HCT116 (cell line): ENCODE results near the gene ERRFI1. TPM values are rescaled to one million over a fixed set of nuclear protein-coding genes. Genes with fewer than 3 reads are reported as not detected.

Experiments used
- ATAC-seq: fragments of 200-7000 bp; cut with Tn5 transposase; 2 replicates; pipeline ENCODE4 v1.9.1; 2020; ENCODE audit warnings: mild to moderate bottlenecking, moderate library complexity
- BruUV-seq: library from RNA; stranded (reverse); fragments of 400-500 nt; replicated peaks from 2 replicates; lab custom pipeline; 2021; lab: Mats Ljungman, UMichigan
- CTCF ChIA-PET: fragments of 300-600 bp; sonication (Branson Sonifier 250); formaldehyde crosslinking; loops from one replicate; lab custom pipeline; 2021; ENCODE audit warnings: antibody characterized with exemption; lab: Charles Lee
- POLR2A ChIA-PET: fragments of 300-600, 350-600 bp; sonication (Branson Sonifier 250); formaldehyde crosslinking; loops from one replicate; lab custom pipeline; 2021; ENCODE audit warnings: antibody characterized with exemption; lab: Charles Lee
- RAD21 ChIA-PET, 2 experiments: fragments of 300-600 bp; sonication (Branson Sonifier 250); formaldehyde crosslinking; loops; one replicate each; lab custom pipeline; 2023; ENCODE audit warnings: low total read pairs in 2 of 2; ENCODE audit not compliant: uncharacterized antibody in 2 of 2, unreplicated experiment in 2 of 2, low non-redundant PET in 1 of 2; lab: Charles Lee
- DNase-seq: peaks from one replicate; pipeline ENCODE4 v3.0.0-alpha.2; 2010; ENCODE audit warnings: low read depth, low spot score
- H2AFZ ChIP-seq: fragments of 200-600 bp; shearing (Covaris generic), sonication (generic); 2 replicates; pipeline ENCODE4 v1.6.1; 2017; ENCODE audit warnings: low read depth, mixed run types, mixed read lengths, antibody characterized with exemption, low read length; ENCODE audit not compliant: poor library complexity, severe bottlenecking
- H3K27ac ChIP-seq: 2 replicates; pipeline ENCODE4 v1.5.1; 2012; ENCODE audit warnings: low read depth, low read length
- H3K27me3 ChIP-seq: fragments of 200-600 bp; sonication (generic); 2 replicates; pipeline ENCODE4 v1.6.1; 2016; ENCODE audit warnings: mixed run types, low read length, mixed read lengths; ENCODE audit not compliant: insufficient read depth
- H3K36me3 ChIP-seq, 2 experiments: fragments of 200-500 bp in 1 of 2; fragments of 200-600 bp in 1 of 2; sonication (Bioruptor generic) in 1 of 2; sonication (generic) in 1 of 2; 2 replicates each; pipeline versions ENCODE4 v1.5.1 to v1.6.1; 2014 to 2016; ENCODE audit warnings: low read length in 2 of 2, inconsistent platforms in 1 of 2, mixed read lengths in 1 of 2, mixed run types in 1 of 2; ENCODE audit not compliant: insufficient read depth in 2 of 2, control insufficient read depth in 1 of 2
- H3K4me1 ChIP-seq, 2 experiments: fragments of 200-600 bp in 1 of 2; sonication (generic) in 1 of 2; 2 replicates each; pipeline versions ENCODE4 v1.5.1 to v1.6.1; 2012 to 2017; ENCODE audit warnings: low read length in 2 of 2, inconsistent platforms in 1 of 2, mild to moderate bottlenecking in 1 of 2, mixed read lengths in 1 of 2, mixed run types in 1 of 2, moderate library complexity in 1 of 2; ENCODE audit not compliant: insufficient read depth in 2 of 2, control insufficient read depth in 1 of 2
- H3K4me2 ChIP-seq: fragments of 200-600 bp; sonication (generic); 2 replicates; pipeline ENCODE4 v1.6.1; 2017; ENCODE audit warnings: mixed run types, low read length, mixed read lengths
- H3K4me3 ChIP-seq, 2 experiments: fragments of 200-600 bp in 1 of 2; sonication (generic) in 1 of 2; replicated peaks in 1 of 2; 2 replicates each; pipeline ENCODE4 v1.5.1; 2011 to 2016; ENCODE audit warnings: low read length in 2 of 2, control low read depth in 1 of 2, low read depth in 1 of 2, mild to moderate bottlenecking in 1 of 2, mixed read lengths in 1 of 2, mixed run types in 1 of 2
- H3K79me2 ChIP-seq: fragments of 200-600 bp; sonication (generic); 2 replicates; pipeline ENCODE4 v1.6.1; 2017; ENCODE audit warnings: mild to moderate bottlenecking, mixed run types, low read length, moderate library complexity, mixed read lengths; ENCODE audit not compliant: insufficient read depth
- H3K9ac ChIP-seq: fragments of 200-600 bp; sonication (generic); 2 replicates; pipeline ENCODE4 v1.6.1; 2016; ENCODE audit warnings: low read length, mixed read lengths
- H3K9me2 ChIP-seq: fragments of 200-600 bp; sonication (generic), shearing (Covaris generic); 2 replicates; pipeline ENCODE4 v1.6.1; 2017; ENCODE audit warnings: mixed run types, mild to moderate bottlenecking, moderate library complexity; ENCODE audit not compliant: insufficient read depth
- H3K9me3 ChIP-seq, 2 experiments: fragments of 200-500 bp in 1 of 2; fragments of 200-600 bp in 1 of 2; sonication (Bioruptor generic) in 1 of 2; sonication (generic) in 1 of 2; 2 replicates each; pipeline ENCODE4 v1.6.1; 2014 to 2017; ENCODE audit warnings: low read length in 2 of 2, mixed read lengths in 2 of 2, inconsistent platforms in 1 of 2, low read depth in 1 of 2, mild to moderate bottlenecking in 1 of 2, mixed run types in 1 of 2, moderate library complexity in 1 of 2; ENCODE audit not compliant: control insufficient read depth in 1 of 2, insufficient read depth in 1 of 2
- H4K20me1 ChIP-seq: fragments of 200-600 bp; sonication (generic), shearing (Covaris generic); 2 replicates; pipeline ENCODE4 v1.6.1; 2017; ENCODE audit warnings: mixed run types, mild to moderate bottlenecking, moderate library complexity; ENCODE audit not compliant: insufficient read depth
- CBX3 ChIP-seq: IDR thresholded peaks from 2 replicates; pipeline ENCODE4 v1.6.1; 2012; ENCODE audit warnings: low read depth
- CEBPB ChIP-seq: IDR thresholded peaks from 2 replicates; pipeline ENCODE4 v1.6.1; 2012; ENCODE audit warnings: low read depth
- EGR1 ChIP-seq: IDR thresholded peaks from 2 replicates; pipeline ENCODE4 v1.6.1; 2012; ENCODE audit warnings: low read depth
- EZH2 ChIP-seq: fragments of 200-600 bp; sonication (generic); IDR thresholded peaks from 2 replicates; pipeline ENCODE4 v1.6.1; 2017; ENCODE audit warnings: antibody characterized with exemption, mixed run types
- EZH2phosphoT487 ChIP-seq: fragments of 200-600 bp; IDR thresholded peaks from 2 replicates; pipeline ENCODE4 v1.6.1; 2018; ENCODE audit warnings: antibody characterized with exemption, borderline replicate concordance
- FOSL1 ChIP-seq: IDR thresholded peaks from 2 replicates; pipeline ENCODE4 v1.6.1; 2012; ENCODE audit warnings: low read depth
- JUND ChIP-seq: IDR thresholded peaks from 2 replicates; pipeline ENCODE4 v1.6.1; 2012
- MAX ChIP-seq: IDR thresholded peaks from 2 replicates; pipeline ENCODE4 v1.6.1; 2012
- RAD21 ChIP-seq: IDR thresholded peaks from 2 replicates; pipeline ENCODE4 v1.6.1; 2012; ENCODE audit warnings: low read depth, mild to moderate bottlenecking
- SP1 ChIP-seq: IDR thresholded peaks from 2 replicates; pipeline ENCODE4 v1.6.1; 2012; ENCODE audit warnings: low read depth
- SRF ChIP-seq: IDR thresholded peaks from 2 replicates; pipeline ENCODE4 v1.6.1; 2012; ENCODE audit warnings: low read depth
- TCF7L2 ChIP-seq: IDR thresholded peaks from 2 replicates; pipeline ENCODE4 v1.7.0; 2011; ENCODE audit warnings: borderline replicate concordance, inconsistent platforms; ENCODE audit not compliant: insufficient read depth, insufficient read length; ENCODE audit errors: extremely low read depth
- intact Hi-C: fragments of 100-400 bp; cut with micrococcal nuclease; formaldehyde crosslinking; loops from 2 replicates; pipeline ENCODE4 v1.10.0; 2022
- total RNA-seq: library from RNA; stranded (reverse); gene quantifications from one replicate; pipeline ENCODE4 v1.2.1, GENCODE V29; 2021; ENCODE audit not compliant: unreplicated experiment
- TF ChIP-seq, protein P1 (sequence below), 3 experiments: fragments of 200-600 bp in 1 of 3; sonication (generic) in 1 of 3; IDR thresholded peaks in 2 of 3; conservative IDR thresholded peaks in 1 of 3; 2 replicates each; pipeline ENCODE4 v1.5.1; 2012 to 2017; ENCODE audit warnings: low read depth in 2 of 3, low read length in 2 of 3, antibody characterized with exemption in 1 of 3, borderline replicate concordance in 1 of 3, control low read depth in 1 of 3, mild to moderate bottlenecking in 1 of 3, mixed read lengths in 1 of 3, mixed run types in 1 of 3, moderate library complexity in 1 of 3; ENCODE audit not compliant: insufficient read depth in 1 of 3

ERRFI1 gene
- total RNA-seq, 1 experiment from 2014 or later: 777 TPM

- H3K4me1 ChIP-seq: peaks cover 76 to 85% of the 10 kb centered on the region in 2 experiments
- no peaks in the 10 kb centered on the region for H3K9me2 ChIP-seq
- H3K4me2 ChIP-seq: peak overlapping the region; percentile 34
- no peaks in the 10 kb centered on the region for H3K27me3 ChIP-seq
- TF ChIP-seq SP1 (peak; percentile 85), RAD21 (peak; percentile 26; the same call in 1 of the 2 replicates), CEBPB (peak; percentile 96), EGR1 (peak; percentile 26; the same call in 1 of the 2 replicates), MAX (peak; percentile 48; the same call in 1 of the 2 replicates), FOSL1 (peak; percentile 81), JUND (peak; percentile 87), EZH2phosphoT487 (no peak), CBX3 (peak; percentile 83), EZH2 (no peak), SRF (0 out of 2 replicates have a peak, but pooled peaks have one; percentile 49), TCF7L2 (peak; percentile 51)
- TF ChIP-seq, protein P1, sequence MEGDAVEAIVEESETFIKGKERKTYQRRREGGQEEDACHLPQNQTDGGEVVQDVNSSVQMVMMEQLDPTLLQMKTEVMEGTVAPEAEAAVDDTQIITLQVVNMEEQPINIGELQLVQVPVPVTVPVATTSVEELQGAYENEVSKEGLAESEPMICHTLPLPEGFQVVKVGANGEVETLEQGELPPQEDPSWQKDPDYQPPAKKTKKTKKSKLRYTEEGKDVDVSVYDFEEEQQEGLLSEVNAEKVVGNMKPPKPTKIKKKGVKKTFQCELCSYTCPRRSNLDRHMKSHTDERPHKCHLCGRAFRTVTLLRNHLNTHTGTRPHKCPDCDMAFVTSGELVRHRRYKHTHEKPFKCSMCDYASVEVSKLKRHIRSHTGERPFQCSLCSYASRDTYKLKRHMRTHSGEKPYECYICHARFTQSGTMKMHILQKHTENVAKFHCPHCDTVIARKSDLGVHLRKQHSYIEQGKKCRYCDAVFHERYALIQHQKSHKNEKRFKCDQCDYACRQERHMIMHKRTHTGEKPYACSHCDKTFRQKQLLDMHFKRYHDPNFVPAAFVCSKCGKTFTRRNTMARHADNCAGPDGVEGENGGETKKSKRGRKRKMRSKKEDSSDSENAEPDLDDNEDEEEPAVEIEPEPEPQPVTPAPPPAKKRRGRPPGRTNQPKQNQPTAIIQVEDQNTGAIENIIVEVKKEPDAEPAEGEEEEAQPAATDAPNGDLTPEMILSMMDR (IDR thresholded peaks at IDR 0.05 in 2 of 3, conservative IDR thresholded peaks at IDR 0.05 in 1 of 3; ENCODE audit: borderline replicate concordance in 1 of 3, insufficient read depth in 1 of 3, low read depth in 2 of 3, low read length in 2 of 3): no peak
- peak; percentile 70 for DNase-seq
- no peaks in the 10 kb centered on the region for H3K9me3 ChIP-seq
- CTCF ChIA-PET: no interaction called here
- no peak overlapping the region for H3K4me3 ChIP-seq
- H2AFZ ChIP-seq: no peak overlapping the region
- RAD21 ChIA-PET: no interaction called here
- intact Hi-C loops: no loop called here
- no TSS peak for BruUV-seq
- H3K36me3 ChIP-seq: no peaks in the 10 kb centered on the region
- no peaks in the 10 kb centered on the region for H4K20me1 ChIP-seq
- H3K27ac ChIP-seq: peak overlapping the region; percentile 87
- H3K79me2 ChIP-seq: no peaks in the 10 kb centered on the region
- H3K9ac ChIP-seq: peak overlapping the region; percentile 10; the same call in 1 of the 2 replicates
- POLR2A ChIA-PET: interaction anchor here (0.8 to 2.6 kb wide), 3 partner anchors 12 to 28 kb away, joined by 3 to 8 read pairs (median 4); no protein-coding TSS in a partner anchor
- peak; percentile 55 for ATAC-seq
Observed at GRCh38 chr1:8055973-8056372, 29.9 kb upstream of the ERRFI1 start.
